Pulmonary artery endothelial cell (primary cell): ENCODE results near the gene BEST2. TPM values are rescaled to one million over a fixed set of nuclear protein-coding genes. Genes with fewer than 3 reads are reported as not detected.

ENCODE experiments used
- DNase-seq: peaks from one replicate; pipeline ENCODE4 v3.0.0-alpha.2; 2011; ENCODE audit warnings: low read depth, low spot score
- total RNA-seq: library from RNA; depleted of rRNA; stranded (reverse); fragments of >200 nt; gene quantifications from 2 replicates; pipeline ENCODE4 v1.2.3, GENCODE V29; 2014

Gene BEST2
- total RNA-seq, 1 donor from 2014 or later, result not detected

DNA sequence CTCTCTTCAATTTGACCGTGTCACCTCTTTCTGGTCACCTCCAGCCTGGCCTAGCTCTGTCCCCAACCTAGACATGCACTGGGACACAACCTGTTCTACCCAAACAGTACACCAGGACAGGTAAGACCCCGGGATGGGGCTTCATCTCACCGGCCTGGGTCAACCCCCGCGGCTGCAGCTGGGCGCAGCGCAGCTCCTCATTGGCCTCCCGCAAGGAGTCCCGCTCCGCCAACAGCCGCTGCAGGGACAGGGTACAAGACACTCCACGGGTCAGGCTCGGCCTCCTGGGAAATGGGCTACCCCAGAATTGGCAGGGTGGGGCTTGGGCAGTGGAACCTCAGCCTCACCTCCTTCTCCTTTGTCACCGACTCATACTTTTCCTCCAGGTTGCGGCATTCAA lies 16.1 kb downstream of the BEST2 start:
- no peak for DNase-seq

DNA sequence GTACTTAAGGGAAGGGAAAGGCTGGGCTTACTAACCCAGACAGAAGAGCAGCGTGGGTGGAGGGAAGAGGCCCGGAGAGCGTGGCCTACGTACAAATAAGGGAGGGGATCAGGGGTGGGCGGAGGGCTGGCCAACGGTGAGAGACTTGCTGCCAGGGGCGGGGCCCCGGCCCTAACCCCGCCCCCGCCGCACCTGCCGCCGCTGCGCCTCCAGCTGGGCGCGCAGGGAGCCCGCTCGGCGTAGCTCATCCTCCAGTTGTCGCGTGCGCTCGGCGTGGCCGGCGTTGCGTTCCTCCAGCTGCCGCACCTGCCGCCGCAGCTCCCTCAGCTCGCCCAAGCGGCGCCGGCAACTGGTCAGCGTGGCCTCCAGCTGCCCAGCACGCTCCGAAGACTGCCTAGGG lies 18.1 kb downstream of the BEST2 start:
- DNase-seq, result no peak

- DNase-seq, result no peak
These were observed 19.3 kb downstream of the BEST2 start for GRCh38 chr19:12770922-12771321.

DNA sequence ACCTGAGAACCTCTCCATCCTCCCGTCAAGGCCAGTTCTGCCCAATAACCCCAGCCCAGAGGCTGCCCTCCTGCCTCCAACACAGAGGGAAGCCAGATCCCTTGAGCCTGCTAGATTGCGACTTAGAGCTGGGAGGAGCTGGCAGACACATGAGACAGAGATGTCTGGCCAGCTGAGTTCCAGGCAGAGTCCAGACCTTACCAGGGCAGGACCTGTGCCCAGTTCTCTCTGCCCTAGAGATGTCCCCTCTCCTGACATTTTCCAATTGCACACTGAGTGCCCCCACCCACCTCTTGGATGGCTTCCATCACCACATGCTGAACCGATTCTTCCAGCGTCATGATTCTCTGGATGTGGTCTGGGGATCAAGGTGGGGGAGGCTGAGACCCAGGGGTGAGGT lies 20.7 kb downstream of the BEST2 start:
- no peak for DNase-seq

DNA sequence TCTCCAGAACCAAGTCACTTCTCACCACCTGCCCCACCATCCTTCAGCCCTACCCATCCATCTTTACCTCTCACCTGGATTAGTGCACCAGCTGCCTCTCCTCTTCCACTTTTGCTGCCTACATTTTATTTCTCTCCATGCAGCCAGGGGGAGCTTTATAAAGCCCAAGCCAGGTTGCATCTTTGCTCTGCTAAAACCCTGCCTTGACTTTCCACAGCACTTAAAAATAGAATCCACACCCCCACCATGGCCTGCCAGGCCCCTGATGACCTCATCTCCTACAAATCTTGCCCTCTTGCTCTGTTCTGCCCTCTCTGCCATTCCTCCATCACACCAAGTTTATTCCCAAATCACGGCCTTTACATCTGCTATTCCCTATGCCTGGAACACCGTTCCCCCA lies 22.0 kb downstream of the BEST2 start:
- DNase-seq, result no peak

DNA sequence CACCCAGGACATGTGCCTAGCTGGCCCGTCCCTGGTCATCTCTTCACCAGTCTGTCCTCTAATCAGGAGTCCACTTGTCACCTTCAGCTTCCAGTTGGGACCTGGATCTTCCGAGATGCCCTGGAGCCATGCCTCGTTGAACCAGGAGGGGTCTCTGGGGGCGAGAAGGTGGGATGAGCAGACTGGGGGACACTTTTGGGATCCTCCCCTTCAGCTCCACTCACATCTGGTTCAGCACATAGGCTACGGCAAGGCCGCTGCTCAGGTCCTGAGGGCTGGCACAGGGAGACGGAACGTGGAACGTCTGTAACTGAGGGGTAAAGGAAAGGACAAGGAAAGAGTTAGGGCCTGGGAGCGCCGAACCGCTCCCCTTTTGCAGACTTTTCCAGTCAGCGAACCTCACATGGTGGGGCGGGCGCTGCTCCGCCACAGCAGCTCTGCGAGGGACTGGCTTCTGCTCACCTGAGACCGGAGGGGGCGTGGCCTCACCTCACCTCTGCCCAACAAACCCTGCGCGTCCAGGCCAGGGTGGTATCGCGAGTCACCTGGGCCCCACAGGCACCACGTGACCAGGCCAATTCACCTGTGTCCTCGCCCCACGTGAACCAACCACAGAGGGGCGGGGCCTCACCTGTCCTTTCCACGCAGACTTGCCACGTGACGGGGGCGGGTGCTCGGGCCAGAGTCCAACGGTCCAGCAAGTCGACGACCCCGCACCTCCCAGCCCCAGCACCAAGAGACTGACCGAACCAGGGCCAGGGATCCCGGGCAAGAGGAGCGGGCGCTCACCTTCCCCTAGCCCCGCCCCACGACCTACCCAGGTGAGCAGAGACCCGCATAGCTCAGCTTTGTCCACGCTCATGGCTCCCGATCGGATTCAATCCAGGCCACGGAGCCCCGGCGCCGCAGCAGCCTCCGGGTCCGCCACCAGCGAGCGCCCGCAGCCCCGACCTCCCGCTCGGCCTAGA lies 23.3 kb downstream of the BEST2 start, which contains the start of gene HOOK2:
TSS of gene HOOK2 (minus strand) at position 965 of the 968 bp plus-strand sequence. CDS start at position 862, 103 bp downstream.
- DNase-seq, result no peak

DNA sequence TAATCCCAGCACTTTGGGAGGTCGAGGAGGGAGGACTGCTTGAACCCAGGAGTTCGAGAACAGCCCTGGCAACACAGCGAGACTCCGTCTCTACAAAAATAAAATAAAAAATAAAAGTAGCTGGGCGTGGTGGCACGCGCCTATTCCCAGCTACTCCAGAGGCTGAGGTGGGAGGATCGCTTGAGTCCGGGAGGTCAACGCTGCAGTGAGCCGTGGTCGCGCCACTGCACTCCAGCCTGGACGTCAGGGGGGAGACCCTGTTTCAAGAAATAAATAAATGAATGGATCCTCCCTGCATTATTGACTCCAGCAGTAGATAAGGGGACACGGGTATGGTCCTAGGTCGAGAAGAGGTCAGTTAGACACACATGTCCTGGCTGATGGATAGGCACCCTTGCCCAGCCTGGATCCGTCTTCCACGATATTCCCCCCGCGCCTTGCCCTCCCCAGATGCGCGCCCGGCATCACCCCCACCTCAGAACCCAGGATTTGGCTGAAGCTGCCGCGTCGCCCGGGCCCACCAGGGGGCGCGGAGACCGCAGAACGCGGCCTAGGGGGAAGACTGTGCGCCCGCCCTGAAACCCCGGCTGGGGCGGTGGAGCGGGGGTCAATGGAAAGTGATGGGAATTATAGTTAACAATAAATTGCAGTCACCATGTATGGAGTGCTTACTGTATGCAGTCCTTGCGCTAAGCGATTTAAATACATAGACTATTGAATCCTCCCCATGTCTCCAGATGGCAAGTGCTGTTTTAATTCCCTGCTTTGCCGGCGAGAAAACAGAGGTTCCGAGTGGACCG lies 25.8 kb downstream of the BEST2 start:
- DNase-seq, result no peak

DNA sequence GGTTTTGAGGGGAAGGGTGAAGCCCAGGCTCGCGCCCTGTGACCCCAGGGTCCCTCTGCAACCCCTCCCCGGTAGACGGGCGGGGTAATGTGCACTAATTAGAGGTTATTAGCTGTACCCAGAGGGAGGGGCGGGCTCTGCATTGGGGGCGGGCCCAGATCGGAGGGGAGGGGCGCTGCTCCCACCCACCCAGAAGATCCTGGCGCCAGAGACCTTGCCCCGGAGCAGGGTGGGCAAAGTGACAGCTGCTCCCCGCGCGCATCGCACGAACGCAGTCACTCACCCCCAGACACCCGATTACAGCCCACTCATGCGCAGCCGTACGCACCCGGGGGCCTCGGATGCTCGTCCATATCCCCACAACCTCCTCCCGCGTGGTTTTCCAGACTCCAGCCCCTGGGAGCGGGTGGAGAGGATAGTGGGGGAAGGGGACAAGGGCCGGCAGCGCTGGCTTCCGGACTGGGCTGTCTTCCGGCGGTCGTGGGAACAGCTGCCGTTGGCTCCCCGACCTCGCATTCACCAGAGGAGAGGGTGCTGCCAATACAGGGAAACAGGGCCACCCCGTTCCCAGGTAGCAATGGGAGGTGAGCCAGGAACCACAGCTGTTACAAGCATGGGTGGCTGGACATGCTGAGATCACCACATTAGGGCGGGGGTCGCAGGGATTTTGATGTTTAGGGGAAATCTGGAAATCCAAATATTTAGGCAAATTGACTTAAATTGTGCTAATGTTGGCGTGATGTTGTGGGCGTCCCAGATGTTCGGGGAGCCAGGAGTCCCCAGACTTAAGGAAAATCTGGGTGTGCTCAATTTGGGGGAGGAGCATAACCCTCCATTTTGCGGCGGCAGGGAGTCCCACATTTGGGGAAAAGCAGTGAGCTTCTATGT lies 26.7 kb downstream of the BEST2 start:
- DNase-seq, result no peak

DNA sequence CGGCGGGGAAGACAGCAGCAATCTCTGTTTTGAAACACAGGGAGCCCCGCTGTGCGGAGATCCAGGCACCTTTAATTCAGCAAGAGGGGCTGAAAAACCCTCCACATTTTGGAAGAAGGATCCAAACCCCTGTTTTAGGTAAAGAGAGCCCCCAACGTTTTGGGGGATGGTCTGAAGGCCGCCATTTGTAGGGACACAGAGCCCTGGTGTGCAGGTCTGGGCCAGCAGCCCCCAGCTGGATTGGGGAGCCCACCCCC lies 27.2 kb downstream of the BEST2 start:
- DNase-seq, result no peak

DNA sequence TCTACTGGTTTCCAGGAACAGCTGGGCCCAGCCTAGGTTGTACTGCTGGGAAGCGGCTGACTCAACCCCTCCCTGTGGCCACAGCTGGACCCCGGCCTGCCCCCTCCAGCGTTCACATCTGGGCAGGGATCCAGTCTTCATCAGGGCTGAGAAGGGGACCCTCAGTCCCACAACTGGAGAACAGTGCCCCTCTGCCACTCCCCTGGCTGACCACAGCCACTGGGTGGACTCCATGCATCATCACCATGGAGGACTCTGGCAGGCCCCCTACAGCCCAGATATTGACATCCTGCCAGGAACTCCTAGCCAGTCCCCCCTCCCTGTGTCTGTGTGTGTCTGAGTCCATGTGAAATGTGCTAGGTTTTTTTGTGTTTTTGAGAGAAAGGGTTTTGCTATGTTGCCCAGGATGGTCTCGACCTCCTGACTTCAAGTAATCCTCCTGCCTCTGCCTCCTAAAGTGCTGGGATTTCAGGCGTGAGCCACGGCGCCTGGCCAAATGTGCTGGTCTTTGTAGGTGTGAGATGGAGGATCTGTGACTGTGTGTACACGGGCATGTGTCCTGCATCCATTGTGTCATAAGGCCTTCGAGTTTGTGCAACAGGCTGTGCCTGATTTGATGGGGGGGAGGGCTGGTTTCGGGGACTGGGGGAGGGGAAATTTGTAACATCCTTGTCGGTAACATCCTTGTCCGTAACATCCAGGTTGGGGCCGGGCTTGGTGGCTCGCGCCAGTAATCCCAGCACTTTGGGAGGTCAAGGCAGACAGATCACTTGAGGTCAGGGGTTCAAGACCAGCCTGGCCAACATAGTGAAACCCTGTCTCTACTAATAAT lies 27.8 kb downstream of the BEST2 start:
- no peak for DNase-seq

GRCh38 chr19:12782174-12782423 lies 30.5 kb downstream of the BEST2 start:
- DNase-seq, result no peak

- peak; percentile 84 for DNase-seq
These were observed 31.1 kb downstream of the BEST2 start for GRCh38 chr19:12782424-12783290.

- DNase-seq, result no peak
These were observed 31.8 kb downstream of the BEST2 start for GRCh38 chr19:12783291-12783848.

GRCh38 chr19:12783849-12784393 lies 32.3 kb downstream of the BEST2 start:
- no peak for DNase-seq

DNA sequence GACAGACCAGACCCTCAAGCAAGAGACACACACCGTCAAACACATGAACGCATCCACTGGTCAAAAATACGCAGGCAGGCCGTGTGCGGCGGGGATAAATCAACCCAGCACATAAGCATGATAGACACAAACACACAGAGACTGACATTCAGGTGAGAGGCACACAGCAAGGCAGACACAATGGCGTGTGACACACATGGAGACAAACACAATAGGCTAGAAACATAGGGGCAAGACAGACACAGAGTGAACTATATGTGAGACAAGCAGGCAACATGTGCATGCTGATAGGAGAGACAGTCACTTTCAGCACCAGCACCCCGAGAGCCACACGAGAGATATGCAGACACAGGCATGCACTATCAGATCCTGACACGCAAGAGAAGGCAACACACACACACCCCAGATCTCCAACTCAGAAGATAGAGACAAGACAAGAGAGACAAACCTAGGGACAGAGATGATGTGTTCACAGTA lies 32.8 kb downstream of the BEST2 start:
- no peak for DNase-seq

DNA sequence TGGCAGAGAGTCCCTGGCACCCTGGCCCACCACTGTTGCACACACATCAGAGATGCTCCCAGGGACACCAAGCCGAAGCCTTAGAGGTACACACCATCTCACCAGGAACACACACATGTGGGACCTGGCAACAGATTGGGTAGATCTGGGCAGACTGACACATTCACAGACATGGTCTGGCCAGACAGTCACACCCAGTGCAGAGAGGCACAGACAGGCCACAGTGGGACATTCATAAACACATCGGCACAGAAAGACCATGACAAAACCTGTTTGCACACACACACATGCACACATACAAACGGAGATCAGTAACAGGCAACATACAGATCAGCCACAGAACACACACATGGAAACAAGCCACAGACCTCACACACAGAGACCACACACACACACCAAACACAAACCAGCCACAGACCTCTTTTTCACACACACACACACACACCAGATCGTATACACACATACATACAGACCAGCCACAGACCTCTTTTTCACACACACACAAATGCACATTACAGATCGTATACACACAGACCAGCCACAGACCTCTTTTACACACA lies 33.4 kb downstream of the BEST2 start:
- no peak for DNase-seq

- no peak for DNase-seq
These were observed 33.9 kb downstream of the BEST2 start for GRCh38 chr19:12785431-12786031.

- DNase-seq, result no peak
These were observed 34.7 kb downstream of the BEST2 start for GRCh38 chr19:12786141-12786870.
